IPS-20b (cell line): Measurements from ENCODE around the gene PAX8.
A peak's percentile ranks its signal among the peaks of the same experiment; 100 is the strongest.
"Not testable (repeated sequence)": the region's sequence is repeated elsewhere in the genome, so short reads cannot be mapped to it uniquely, and the experiment has no call there.

Source experiments
- H3K27ac ChIP-seq: one replicate; pipeline ENCODE4 v1.5.1; 2013; ENCODE audit warnings: low read length
- H3K27me3 ChIP-seq: 2 replicates; pipeline ENCODE4 v1.6.1; 2013; ENCODE audit warnings: mild to moderate bottlenecking, low read length, inconsistent platforms; ENCODE audit not compliant: insufficient read depth
- H3K36me3 ChIP-seq: 2 replicates; pipeline ENCODE4 v1.6.1; 2013; ENCODE audit warnings: low read depth, mild to moderate bottlenecking, inconsistent platforms, low read length, moderate library complexity; ENCODE audit not compliant: insufficient read depth
- H3K4me1 ChIP-seq: 2 replicates; pipeline ENCODE4 v1.6.1; 2013; ENCODE audit warnings: mild to moderate bottlenecking, control low read depth, inconsistent platforms, low read length, moderate library complexity; ENCODE audit not compliant: insufficient read depth
- H3K4me3 ChIP-seq: 2 replicates; pipeline ENCODE4 v1.5.1; 2013; ENCODE audit warnings: mild to moderate bottlenecking, low read length, inconsistent platforms
- H3K9ac ChIP-seq: 2 replicates; pipeline ENCODE4 v1.6.1; 2013; ENCODE audit warnings: low read depth, mild to moderate bottlenecking, inconsistent platforms, low read length, moderate library complexity
- H3K9me3 ChIP-seq: 2 replicates; pipeline ENCODE4 v1.6.1; 2013; ENCODE audit warnings: mild to moderate bottlenecking, low read depth, low read length, inconsistent platforms; ENCODE audit not compliant: insufficient read depth

Gene PAX8

DNA sequence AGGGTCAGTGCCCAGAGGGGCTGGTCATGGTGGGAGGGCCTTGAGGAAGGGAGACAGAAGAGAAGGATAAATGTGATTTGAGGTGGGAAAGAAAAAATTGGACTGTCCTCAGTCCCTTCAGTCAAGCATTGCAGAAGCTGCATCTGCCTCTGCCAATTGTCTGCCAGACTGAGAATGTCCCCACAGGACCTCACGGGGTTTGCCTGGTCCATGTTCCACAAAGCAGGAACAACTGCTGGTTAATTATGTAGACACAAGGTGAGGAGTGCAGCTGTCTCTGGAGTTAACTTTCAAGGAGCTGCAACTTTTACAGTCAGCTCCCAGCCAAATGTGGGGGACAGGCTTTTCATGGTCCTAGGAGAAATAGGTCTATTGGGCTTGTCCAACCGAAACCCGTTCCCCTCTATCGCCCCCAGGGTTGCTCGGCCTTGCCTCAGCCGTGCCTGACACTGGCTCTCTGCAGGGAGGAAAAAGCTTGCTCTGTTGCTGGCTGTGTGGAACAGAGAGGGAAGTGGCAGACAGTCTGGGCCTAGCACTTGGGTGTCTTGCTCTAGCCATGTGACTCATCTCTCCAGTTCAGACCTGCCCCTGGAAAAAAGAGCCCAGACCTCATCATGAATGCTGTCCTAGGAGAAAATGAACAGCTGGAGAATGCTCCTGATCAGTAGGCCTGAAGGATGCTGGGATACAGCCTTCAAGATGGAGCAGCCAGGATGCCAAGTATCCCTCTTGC is 31.1 kb upstream of the PAX8 start:
- no peak overlapping the region for H3K4me3 ChIP-seq
- H3K27ac ChIP-seq, result no peak overlapping the region
- H3K27me3 ChIP-seq, result no peaks in the 10 kb centered on the region; the same call in 1 of the 2 replicates
- no peaks in the 10 kb centered on the region for H3K36me3 ChIP-seq
- no peak overlapping the region for H3K9ac ChIP-seq
- H3K4me1 ChIP-seq, result no peaks in the 10 kb centered on the region
- no peaks in the 10 kb centered on the region for H3K9me3 ChIP-seq

- not testable (repeated sequence) for H3K9ac ChIP-seq, H3K9me3 ChIP-seq, H3K27me3 ChIP-seq, H3K4me1 ChIP-seq, H3K27ac ChIP-seq, H3K36me3 ChIP-seq, H3K4me3 ChIP-seq
These were observed 30.1 kb upstream of the PAX8 start for GRCh38 chr2:113308784-113309183.

GRCh38 chr2:113306207-113306606 is 27.5 kb upstream of the PAX8 start:
- not testable (repeated sequence) for H3K27ac ChIP-seq, H3K4me1 ChIP-seq, H3K27me3 ChIP-seq, H3K9me3 ChIP-seq, H3K4me3 ChIP-seq, H3K36me3 ChIP-seq, H3K9ac ChIP-seq

- H3K9ac ChIP-seq, H3K4me1 ChIP-seq, H3K27ac ChIP-seq, H3K36me3 ChIP-seq, H3K9me3 ChIP-seq, H3K27me3 ChIP-seq, H3K4me3 ChIP-seq: not testable (repeated sequence)
These were observed 27.0 kb upstream of the PAX8 start for GRCh38 chr2:113305749-113306148.

DNA sequence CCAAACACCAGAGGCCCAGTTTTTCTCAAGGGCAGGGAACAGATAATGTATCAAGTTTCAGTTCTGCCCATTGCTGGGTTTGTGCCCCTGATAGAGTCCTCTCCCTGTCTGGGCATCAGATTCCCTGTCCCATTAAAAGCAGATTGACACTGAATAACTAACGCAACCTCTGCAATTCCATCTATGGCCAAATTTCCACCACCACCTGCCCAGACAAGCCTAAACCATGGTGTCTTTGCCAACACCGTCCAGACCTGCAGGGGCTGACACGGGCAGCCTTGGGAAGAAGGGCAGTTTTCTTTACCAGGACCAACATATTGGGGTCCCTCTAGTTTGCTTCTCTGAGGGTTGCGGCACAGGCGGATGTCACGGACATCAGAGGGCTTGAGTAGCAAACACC is 26.4 kb upstream of the PAX8 start:
- Histone ChIP-seq H3K27me3 (no peaks in the 10 kb centered on the region; the same call in 1 of the 2 replicates), H3K36me3 (no peaks in the 10 kb centered on the region), H3K9ac (no peak overlapping the region), H3K27ac (no peak overlapping the region), H3K4me3 (no peak overlapping the region), H3K9me3 (no peaks in the 10 kb centered on the region), H3K4me1 (no peaks in the 10 kb centered on the region)

GRCh38 chr2:113304702-113305101 is 26.0 kb upstream of the PAX8 start:
- Histone ChIP-seq H3K9me3 (no peaks in the 10 kb centered on the region), H3K27ac (no peak overlapping the region), H3K27me3 (no peaks in the 10 kb centered on the region; the same call in 1 of the 2 replicates), H3K9ac (no peak overlapping the region), H3K4me1 (no peaks in the 10 kb centered on the region), H3K36me3 (no peaks in the 10 kb centered on the region), H3K4me3 (no peak overlapping the region)

DNA sequence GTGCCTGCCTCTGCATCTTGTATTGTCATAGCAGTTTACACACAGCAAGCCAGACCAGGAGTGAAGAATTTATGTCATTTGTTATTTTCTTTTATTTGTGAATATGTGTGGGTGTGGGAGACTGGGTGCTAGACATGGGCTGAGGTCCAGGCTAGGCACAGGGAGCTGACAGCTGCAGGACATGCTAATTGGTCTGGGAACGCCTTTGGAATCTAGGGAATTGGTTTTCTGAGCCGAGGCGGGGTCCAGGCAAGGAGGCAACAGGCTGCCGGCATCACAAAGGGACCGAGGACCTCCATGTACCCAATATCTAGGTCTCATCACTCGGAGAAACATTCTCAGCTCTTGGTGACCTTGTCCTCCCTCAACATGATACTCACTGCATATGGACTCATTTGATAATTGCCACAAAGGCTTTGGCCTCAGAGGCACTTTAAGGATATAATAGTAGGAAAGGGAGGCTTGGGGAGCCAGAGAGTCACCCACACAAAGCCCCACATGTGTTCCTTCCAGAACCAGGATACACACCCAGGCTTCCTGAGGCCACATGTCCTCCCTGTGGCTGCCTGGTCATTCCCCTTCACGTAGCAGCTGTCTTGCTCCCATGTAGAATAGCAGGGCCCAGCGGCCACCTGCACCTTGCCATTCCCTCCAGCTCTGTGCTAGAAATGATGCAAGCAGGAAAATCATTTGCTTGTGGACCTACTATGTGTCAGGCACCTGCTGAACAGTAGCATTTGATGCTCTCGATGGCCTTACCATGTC is 23.7 kb upstream of the PAX8 start:
- not testable (repeated sequence) for H3K9me3 ChIP-seq, H3K4me3 ChIP-seq, H3K4me1 ChIP-seq, H3K27ac ChIP-seq, H3K27me3 ChIP-seq, H3K9ac ChIP-seq, H3K36me3 ChIP-seq

DNA sequence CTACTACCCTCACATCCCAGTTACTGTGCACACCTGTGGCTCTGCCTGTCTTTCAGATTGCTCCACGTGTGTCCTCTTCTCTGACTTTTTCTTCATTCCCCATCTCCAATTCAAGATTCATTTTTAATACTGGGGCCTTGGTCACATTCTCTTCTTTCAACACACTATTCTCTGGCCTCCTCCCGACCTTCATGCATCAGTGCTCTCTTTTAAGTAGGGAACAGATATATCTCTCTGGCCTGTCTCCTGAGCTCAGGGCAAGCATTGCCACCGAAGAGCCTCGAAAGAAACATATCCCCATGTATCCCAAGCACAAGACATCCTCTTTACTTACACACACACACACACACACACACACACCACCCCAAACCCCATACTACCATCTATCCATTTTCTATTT is 21.6 kb upstream of the PAX8 start:
- no peak overlapping the region for H3K27ac ChIP-seq
- peaks cover 4% of the 10 kb centered on the region; the same call in 1 of the 2 replicates for H3K27me3 ChIP-seq
- H3K36me3 ChIP-seq, result no peaks in the 10 kb centered on the region
- no peaks in the 10 kb centered on the region for H3K4me1 ChIP-seq
- H3K9ac ChIP-seq, result no peak overlapping the region
- H3K4me3 ChIP-seq, result no peak overlapping the region
- no peaks in the 10 kb centered on the region for H3K9me3 ChIP-seq

DNA sequence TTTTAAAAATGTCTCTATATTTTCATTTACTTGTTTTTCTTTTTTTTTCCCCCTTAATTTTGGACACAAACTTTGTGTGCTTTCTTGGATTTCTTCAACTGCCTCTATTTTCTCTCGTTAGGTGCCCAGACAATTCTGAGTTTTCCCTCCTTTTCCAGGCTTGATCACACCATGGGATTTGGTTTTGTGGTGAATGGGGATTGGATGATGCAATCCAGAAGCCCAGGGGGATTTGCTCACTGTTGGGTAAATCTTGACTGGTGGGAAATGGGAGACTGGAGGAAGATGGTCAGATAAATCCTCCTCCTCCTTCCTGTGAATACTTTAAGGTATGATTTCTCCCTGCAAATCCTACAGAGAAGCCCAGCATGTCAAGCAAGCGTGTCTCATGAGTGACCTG is 19.5 kb upstream of the PAX8 start:
- Histone ChIP-seq H3K9ac (no peak overlapping the region), H3K27me3 (peaks cover 25% of the 10 kb centered on the region), H3K4me3 (no peak overlapping the region), H3K36me3 (no peaks in the 10 kb centered on the region), H3K27ac (no peak overlapping the region), H3K4me1 (no peaks in the 10 kb centered on the region), H3K9me3 (no peaks in the 10 kb centered on the region)

- not testable (repeated sequence) for H3K9me3 ChIP-seq, H3K9ac ChIP-seq, H3K36me3 ChIP-seq, H3K4me3 ChIP-seq, H3K27ac ChIP-seq, H3K4me1 ChIP-seq
- peaks cover 31% of the 10 kb centered on the region for H3K27me3 ChIP-seq
These were observed 18.9 kb upstream of the PAX8 start for GRCh38 chr2:113297590-113297989.

GRCh38 chr2:113291191-113291590 is 12.5 kb upstream of the PAX8 start:
- H3K9me3 ChIP-seq, result no peaks in the 10 kb centered on the region
- no peak overlapping the region for H3K9ac ChIP-seq
- no peaks in the 10 kb centered on the region for H3K4me1 ChIP-seq
- H3K4me3 ChIP-seq, result peak overlapping the region; percentile 45; the same call in 1 of the 2 replicates
- no peak overlapping the region for H3K27ac ChIP-seq
- no peaks in the 10 kb centered on the region for H3K36me3 ChIP-seq
- peaks cover 87% of the 10 kb centered on the region for H3K27me3 ChIP-seq

GRCh38 chr2:113288674-113289149 is 10.0 kb upstream of the PAX8 start:
- not testable (repeated sequence) for H3K9me3 ChIP-seq, H3K9ac ChIP-seq, H3K36me3 ChIP-seq, H3K4me3 ChIP-seq, H3K4me1 ChIP-seq, H3K27ac ChIP-seq
- H3K27me3 ChIP-seq, result peaks cover 88% of the 10 kb centered on the region
